Fibroblast of skin of scalp (primary cell): ENCODE results near the gene TIMM44.

Source experiments
- DNase-seq: peaks from one replicate; pipeline ENCODE4 v3.0.0-alpha.2; 2013

Gene TIMM44

DNA sequence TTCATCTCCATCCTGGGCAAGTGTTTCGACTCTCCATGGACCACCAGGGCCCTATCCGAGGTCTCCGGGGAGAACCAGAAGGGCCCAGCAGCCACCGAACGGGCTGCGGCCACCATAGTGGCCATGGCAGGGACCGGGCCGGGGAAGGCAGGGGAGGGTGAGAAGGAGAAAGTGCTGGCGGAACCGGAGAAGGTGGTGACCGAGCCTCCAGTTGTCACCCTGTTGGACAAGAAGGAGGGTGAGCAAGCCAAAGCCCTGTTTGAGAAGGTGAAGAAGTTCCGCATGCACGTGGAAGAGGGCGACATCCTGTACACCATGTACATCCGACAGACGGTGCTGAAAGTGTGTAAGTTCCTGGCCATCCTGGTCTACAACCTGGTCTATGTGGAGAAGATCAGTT is 44.5 kb downstream of the TIMM44 start:
- DNase-seq, result no peak

DNA sequence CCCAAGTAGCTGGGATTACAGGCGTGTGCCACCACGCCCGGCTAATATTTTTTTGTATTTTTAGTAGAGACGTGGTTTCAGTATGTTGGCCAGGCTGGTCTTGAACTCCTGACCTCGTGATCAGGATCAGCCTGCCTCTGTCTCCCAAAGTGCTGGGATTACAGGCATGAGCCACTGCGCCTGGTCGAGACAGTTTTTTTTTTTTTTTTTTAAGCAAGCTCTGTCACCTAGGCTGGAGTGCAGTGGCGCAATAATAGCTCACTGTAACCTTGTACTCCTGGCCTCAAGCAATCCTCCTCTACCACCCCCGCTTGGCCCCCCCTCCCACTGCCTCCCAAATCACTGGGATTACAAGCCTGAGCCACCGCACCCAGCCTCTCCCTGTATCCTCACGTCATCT is 46.2 kb downstream of the TIMM44 start:
- no peak for DNase-seq

DNA sequence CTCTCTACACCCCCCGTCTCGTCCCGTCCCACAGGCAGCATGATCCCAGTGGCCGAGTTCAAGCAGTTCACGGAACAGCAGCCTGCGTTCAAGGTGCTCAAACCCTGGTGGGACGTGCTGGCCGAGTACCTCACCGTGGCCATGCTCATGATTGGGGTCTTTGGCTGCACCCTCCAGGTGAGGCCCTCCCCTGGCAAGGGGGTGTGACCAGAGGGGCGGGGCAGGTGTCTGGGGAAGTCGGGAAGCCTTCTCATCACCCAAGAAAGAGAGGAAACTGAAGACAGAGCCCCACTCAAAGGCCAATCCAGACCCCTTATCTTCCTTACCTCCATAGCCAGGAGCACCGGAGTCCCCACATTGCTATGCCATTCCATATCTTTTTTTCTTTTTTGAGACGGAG is 47.9 kb downstream of the TIMM44 start:
- no peak for DNase-seq

DNA sequence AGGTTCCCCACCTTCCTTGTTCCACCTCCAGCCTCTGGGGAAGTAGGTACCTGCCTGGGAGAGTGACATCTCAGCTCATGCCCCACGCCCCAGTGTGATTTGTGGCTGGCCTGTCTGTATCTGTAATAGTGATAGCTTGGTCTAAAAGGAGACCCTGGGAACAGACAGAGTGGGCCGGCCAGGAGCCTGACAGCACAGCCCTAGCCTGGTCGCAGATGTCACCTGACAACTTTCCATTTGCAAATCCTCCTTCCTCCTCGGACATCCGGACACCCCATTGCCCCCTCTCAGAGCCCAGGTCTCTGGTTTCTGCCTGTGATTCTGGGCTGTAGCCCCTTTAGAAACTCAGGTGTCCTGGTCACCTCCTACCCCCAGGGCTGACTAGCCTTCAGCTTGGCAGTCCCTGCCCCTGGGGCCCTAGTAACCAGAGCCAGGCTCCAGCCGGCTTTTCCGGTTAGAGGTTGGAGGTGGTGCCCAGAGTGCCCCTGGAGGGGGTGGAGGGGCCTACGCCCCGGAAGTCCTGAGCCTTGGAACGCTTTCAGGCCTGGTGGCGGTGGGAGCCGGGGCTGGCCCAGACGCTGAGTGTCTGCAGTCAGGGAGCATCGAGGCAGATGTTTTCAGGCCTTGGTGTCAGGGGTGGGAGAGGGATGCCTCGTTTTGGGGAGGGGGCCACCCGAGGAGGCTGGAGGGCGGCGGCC is 48.7 kb downstream of the TIMM44 start:
- DNase-seq, result no peak

DNA sequence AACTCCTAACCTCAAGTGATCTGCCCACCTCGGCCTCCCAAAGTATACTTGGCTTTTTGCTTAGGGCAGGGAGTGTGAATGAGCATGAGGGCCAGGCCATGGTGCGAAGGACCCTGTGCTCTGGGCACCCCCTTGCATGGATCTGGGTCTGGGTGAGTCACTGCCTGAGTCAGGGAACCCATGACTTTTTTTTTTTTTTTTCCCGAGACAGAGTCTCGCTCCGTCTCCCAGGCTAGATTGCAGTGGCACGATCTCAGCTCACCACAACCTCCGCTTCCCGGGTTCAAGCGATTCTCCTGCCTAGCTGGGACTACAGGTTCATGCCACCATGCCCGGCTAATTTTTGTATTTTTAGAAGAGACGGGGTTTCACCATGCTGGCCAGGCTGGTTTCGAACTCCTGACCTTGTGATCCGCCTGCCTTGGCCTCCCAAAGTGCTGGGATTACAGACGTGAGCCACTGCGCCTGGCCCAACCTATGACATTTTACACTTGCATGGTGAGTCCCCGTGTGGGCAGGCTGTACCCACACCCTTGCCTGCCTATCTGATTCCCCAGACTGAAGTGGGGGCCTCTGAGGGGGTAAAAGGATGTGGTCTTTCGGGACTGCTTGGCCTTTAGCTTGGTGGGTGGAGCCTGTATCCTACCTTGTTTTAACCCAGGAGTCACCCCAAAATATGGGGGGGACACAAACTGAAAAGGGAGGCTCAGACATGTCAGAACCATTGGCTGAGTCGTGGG is 49.9 kb downstream of the TIMM44 start:
- peak; percentile 19 for DNase-seq

DNA sequence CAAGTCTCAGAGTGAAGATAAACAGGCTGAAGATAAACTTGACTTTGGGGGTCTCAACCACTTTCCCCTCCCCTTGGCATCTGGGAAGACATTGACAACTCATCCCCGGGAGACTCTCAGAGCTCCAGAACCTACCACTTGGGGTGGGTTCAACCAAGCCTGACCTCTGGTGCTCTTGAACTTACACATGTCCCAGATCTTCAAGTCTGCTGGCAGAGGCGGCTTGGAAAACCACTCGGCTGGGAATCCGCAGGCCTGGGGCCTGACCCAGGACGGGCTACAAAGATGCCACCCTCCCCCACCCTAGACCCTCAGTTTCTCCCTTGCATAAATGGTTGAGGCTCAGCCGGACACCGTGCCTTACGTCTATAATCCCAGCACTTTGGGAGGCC is 54.6 kb downstream of the TIMM44 start:
- no peak for DNase-seq

DNA sequence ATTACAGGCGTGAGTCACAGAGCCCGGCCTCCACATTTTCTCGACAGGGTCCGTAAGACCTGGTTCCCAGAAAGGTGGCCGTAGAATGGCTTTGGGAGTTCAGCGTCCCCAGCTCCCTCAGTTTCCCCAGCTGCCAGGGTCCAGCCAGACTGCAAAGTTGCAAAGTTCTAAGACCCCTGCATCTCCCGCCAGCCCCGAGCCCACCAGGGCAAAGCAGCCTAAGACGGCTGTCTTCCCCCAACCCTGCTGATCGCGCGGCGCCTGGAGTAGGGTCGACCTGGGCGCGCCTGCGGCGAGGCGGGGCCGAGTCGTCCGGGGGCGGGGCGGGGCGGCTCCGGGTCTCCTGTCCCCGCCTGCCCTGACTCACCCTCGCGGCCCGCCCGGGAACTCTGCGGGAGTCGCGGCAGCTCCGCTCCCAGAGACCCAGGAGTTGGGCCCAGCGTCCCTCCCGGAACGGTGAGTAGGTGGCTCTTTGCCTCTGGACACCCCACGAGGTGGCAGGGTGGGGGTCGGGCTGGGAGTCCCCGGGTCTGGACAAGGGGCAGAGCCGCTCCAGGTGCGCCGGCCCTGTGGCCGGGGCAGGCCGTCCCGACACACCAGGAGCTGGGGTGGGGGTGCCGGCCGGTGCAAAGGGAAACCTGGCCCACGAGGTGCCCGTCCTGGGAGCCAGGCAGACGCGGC is 55.2 kb downstream of the TIMM44 start, which contains the start of gene LRRC8E:
Gene LRRC8E, plus strand, starts transcription at position 366 of the 681 bp plus-strand sequence. CDS start 7,094 bp downstream, outside the sequence.
- DNase-seq, result peak; percentile 75

DNA sequence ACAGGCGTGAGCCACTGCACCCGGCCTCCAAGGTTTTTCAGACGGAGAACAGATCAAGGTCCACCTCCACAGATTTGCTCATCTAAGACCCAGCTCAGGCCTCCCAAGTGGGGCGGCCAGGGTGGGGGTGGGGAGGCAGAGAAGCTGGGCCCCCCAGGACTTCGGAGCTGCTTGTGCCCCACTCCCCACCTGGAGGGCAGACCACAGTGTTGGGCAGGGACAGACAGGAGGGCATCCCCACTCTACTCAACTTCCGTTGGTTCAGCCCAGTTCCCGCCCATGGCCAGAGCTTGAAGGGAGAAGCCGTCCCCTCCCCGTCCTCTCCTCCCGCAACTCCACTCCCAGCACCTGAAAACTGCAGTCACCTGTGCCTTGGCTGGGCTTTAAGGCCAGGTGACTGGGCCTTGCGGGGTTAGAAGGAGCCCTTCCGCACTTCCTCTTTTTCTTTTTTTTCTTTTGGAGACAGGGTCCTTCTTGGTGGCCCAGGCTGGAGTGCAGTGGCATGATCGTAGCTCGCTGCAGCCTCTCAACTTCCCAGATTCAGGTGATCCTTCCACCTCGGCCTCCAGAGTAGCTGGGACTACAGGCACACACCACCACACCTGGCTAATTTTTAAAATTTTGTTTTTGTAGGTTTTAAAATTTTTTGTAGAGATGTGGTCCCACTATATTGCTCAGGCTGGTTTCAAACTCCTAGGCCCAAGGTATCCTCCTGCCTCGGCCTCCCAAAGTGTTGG is 55.9 kb downstream of the TIMM44 start:
- DNase-seq, result no peak

DNA sequence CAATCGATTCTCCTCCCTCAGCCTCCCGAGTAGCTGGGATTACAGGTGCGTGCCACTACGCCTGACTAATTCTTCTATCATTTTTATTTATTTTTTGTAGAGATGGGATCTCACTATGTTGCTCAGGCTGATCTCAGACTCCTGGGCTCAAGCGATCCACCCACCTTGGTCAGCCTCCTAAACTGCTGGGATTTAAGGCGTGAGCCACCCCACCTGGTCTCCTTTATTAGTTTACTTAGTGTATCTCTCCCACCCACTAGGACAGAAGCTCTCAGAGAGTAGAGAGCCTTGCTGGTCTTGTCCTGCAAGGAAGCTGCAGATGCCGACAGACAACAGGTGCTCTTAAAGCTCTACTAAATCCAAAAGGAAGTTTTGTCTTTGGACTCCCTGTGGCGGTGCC is 57.6 kb downstream of the TIMM44 start:
- DNase-seq, result no peak

DNA sequence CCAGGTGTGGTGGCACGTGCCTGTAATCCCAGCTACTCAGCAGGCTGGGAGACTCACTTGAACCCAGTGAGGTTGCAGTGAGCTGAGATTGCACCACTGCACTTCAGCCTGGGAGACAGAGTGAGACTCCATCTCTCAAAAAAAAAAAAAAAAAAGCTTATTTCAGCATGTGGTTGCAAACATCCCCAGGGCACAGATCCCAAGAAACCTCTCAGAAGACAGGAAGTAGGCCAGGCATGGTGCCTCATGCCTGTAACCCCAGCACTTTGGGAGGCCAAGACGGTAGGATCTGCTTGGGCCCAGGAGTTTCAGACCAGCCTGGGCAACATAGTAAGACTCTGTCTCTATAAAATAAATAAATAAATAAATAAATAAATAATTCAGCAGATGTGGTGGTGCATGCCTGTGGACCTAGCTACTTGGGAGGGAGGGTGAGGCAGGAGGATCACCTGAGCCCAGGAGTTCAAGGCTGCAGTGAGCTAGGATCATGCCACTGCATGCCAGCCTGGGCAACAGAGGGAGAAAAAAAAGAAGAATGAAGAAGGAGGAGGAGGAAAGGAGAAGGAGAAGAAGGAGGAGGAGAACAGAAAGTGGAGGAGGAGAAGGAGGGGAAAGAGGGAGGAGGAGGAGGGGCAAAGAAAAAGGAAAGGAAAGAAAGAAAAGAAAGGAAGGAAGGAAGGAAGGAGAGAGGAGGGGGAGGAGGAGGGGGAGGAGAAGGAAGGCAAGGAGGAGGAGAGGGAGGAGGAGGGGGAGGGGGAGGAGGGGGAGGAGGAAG is 59.5 kb downstream of the TIMM44 start:
- peak; percentile 45 for DNase-seq

DNA sequence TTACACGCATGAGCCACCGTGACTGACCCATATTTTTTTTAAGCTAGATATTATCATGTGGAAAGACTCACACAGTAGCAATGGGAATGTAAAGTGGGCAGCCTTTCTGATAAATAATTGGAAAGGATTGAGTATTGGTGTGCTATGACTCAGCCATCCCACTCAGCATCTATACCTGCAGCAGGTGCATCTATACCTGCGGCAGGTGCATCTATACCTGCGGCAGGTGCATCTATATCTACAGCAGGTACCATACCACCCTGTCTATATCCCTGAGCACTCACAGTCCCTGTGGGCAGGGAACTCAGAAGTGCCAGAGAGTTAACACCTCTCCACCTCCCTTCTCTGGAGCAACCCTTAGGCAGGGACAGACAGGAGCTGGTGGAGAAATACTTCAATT is 60.4 kb downstream of the TIMM44 start:
- DNase-seq, result no peak

DNA sequence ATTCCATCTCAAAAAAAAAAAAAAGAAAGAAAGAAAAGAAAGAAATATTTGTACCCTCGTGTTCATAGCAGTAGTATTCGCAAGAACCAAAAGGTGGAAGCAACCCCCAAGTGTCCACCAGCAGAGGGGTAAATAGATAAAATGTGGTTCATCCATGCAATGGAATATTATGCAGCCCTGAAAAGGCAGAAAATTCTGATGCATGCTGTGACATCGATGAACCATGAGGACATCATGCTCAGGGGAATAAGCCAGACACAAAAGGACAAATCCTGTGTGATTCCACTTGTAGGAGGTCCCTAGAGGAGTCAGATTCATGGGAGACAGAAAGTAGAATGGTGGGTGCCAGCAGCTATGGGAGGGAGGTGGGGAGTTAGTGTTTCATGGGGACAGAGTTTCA is 61.6 kb downstream of the TIMM44 start:
- no peak for DNase-seq

DNA sequence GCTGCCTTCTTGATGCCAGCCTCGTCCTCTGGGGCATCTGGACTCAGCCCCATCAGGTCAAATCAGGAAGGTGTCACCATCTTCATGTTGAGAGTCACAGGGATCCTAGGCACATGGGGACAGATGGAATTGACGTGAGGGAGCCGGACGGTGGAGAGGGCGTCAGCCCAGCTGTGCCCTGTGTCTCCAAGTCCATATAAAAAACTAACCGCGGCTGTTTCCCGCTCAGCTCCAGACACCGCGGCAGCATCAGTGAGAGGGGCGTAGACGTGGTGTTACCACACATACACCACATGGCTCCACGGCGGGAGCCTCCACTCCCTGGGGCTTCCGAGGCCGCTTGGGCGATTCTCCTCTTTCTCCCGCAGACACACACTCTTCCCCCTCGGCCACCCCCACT is 63.6 kb downstream of the TIMM44 start:
- DNase-seq, result no peak

DNA sequence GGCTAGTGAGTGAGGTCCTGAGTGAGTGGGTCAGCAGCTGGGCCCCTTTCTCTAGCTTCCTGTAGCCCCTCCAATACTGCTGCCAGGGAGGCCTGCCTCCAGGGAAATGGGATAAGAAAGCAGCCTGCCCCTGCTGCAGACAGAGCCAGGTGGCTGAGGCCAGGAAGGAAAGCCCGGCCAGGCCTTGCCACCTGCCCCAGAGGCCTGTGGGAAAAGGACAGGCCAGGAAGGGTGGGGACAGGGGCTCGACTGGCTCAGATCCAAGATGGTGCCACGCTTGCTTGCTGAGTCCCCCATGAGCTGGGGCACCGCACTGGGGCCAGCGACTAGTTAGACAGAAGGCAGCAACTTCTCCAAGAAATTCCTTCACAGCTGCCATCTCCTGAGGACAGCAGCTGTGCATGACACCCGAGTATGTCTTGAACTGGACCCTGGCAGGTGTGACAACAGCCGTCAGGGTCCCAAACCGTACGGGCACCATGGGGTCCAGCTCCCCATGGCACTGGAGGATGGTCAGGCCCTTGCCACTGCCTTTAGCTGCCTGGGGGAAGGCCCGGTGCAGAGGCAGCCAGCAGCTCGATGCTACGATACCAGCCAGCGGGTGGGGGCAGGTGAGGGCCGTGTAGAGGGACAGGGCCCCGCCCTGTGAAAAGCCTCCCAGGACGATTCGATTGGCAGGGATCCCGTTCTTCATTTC is 64.2 kb downstream of the TIMM44 start:
- DNase-seq, result no peak

DNA sequence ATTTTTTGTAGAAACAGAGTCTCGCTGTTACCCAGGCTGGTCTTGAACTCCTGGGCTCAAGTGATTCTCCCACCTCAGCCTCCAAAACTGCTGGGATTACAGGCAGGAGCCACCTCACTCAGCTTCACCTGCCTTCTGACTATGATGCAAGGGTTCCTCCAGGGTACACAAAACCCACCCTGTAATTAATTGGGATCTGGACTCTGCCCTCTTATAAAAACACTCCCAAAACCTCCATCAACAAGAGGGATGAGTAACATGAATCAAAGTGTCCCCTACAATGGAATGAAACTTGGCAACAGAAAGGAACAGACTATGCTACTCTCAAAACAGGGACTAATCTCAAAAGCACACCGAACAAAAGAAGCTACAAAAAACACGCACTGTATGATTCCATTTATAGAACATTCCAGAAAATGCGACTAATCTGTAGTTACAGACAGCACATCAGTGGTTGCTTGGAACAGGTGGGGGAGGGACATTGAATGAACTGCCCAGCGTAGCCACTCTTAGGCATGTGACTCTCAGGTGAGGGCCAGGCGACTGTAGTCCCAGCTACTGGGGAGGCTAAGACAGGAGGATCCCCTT is 66.1 kb downstream of the TIMM44 start:
- peak; percentile 17 for DNase-seq
